HG03280 (cell line): ENCODE data around the gene SPDYE2.
A peak's percentile ranks its signal among the peaks of the same experiment; 100 is the strongest.
"Not testable (repeated sequence)": the region's sequence is repeated elsewhere in the genome, so short reads cannot be mapped to it uniquely, and the experiment has no call there.

Experiments used
- ATAC-seq: cut with Tn5 transposase; IDR thresholded peaks from one replicate; pipeline ENCODE4 v1.9.1; 2021; ENCODE audit warnings: mild to moderate bottlenecking, moderate library complexity; ENCODE audit not compliant: unreplicated experiment

Gene SPDYE2, protein sequence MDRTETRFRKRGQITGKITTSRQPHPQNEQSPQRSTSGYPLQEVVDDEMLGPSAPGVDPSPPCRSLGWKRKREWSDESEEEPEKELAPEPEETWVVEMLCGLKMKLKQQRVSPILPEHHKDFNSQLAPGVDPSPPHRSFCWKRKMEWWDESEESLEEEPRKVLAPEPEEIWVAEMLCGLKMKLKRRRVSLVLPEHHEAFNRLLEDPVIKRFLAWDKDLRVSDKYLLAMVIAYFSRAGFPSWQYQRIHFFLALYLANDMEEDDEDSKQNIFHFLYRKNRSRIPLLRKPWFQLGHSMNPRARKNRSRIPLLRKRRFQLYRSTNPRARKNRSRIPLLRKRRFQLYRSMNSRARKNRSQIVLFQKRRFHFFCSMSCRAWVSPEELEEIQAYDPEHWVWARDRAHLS

DNA sequence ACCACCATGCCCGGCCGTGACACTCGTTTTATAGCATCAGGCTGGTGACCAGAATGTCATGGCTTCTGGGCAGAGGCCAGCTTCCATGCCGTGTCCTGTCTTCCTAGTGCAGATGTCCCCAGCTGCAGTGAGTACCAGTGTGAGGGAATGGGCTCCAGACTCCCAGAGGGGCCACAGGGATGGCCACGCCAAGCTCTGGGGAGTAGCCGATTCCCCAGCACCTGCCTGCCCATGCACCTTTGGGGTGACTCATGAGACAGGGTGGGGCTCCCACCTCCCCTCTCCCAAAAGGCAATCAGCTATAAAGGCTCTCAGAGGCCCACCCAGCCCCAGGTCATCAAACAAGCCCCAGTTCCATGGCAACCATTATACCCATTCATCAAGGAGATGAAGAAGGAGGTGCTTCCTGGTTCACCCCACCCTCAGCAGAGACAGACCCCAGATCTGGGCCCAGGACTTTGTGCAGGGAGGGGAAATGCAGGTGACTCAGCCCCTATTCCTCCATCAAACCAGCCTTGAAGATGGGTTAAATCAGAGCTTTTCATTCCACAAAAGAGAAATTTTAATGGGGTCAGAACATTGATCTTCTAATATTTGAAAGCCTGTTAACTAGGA lies at the start of gene SPDYE2:
TSS of gene SPDYE2 (plus strand) at position 419 of the 615 bp plus-strand sequence. CDS start 2,030 bp downstream, outside the sequence.
- ATAC-seq: not testable (repeated sequence)

DNA sequence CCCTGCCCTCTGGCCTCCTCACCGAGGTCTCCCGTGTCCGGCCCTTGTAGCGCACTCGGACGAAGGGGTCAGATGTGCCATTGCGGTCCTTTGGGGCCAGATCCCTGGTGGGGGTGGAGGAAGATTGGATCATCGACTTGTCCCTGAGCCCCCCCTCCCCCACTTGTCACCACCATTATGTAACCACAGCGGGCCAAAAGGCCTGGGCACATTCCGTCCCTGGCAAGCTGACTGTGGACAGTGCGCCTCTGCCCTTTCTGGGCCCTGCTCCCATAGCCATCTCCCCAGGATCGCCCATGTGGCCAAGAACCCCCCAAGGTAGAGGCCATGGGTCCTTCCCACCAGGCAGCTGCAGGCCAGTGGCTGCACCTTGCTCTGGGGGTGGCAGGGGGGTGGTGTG lies 47.9 kb upstream of the SPDYE2 start:
- ATAC-seq: not testable (repeated sequence)

DNA sequence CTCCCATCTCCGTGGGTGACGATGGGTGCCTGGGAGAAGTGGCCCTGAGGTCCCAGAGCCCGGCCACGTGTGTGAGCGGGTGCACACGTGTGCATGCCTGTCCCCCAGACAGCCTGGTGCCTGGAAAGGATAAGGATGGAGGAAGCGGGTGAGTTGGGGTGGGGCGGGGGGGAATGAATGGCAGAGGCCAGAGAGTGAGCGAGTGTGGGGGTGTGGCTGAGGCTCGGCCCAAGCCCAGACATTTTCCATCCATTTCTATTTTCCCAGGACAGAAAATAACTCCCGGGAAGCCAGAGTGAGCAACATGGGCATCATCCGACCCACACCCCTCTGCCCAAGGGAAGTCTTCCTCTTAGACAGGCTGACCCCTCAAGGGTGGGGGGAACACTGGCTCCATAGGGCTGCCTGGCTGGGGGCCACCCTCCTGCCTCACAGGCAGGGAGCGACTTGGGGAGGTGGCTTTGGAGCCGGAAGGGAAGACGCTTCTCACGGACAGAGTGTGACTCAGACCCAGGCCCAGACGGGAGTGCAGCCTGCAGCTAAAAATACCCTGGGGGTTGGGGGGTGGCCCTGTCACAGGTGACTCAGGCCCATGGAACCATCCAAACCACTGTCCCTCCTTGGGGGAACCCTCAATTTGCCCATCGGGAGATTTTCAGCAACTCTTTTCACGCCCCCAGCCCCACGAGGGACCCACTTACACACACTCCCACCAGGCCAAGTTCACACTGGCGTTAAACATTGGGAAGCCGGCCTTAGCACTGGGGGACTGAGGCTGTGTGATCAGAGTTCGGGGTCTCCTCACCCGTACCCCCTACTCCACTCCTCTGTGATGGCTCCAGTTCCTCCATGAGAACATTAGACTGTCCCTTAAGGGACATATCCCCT lies 45.5 kb upstream of the SPDYE2 start:
- not testable (repeated sequence) for ATAC-seq

DNA sequence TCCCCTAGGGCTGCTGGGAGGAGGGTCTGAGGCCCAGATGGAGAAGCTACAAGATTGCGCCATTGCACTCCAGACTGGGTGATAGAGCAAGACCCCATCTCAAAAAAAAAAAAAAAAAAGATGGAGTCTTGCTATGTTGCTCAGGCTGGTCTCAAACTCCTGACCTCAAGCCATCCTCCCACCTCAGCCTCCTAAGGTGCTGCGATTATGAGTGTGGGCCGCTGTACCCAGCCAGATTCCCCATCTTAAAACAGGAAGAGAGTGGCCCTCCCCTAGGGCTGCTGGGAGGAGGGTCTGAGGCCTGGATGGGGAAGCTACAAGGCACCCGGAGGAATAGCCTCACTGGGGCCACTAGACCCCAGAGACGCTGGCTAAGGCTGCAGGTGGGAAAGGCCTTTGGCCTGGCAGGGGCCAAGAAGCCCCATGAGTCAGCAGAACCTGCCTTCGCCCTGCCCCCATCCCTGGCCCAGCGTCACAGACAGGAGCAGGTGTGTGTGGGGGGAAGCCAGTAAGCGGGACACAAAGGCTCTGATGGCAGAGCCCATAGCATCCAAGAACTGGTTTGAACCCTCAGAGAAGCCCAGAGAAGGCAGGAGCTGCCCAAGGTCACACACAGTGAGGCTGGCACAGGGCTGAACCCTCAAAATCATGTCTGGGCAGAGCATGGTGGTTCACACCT lies 43.5 kb upstream of the SPDYE2 start:
- ATAC-seq: not testable (repeated sequence)

DNA sequence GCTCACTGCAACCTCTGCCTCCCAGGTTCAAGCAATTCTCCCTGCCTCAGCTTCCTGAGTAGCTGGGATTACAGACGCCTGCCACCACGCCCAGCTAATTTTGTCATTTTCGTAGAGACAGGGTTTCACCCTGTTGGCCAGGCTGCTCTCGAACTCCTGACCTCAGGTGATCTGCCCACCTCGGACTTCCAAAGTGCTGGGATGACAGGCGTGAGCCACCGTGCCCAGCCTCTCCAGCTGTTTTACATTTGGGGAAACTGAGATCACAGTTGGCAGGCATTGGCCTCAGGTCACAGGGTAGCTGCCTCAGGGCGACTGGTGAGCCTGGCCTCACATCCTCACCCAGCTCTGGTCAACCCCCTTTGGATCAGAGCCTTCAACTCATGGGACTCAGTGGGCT lies 40.5 kb upstream of the SPDYE2 start:
- ATAC-seq: not testable (repeated sequence)

DNA sequence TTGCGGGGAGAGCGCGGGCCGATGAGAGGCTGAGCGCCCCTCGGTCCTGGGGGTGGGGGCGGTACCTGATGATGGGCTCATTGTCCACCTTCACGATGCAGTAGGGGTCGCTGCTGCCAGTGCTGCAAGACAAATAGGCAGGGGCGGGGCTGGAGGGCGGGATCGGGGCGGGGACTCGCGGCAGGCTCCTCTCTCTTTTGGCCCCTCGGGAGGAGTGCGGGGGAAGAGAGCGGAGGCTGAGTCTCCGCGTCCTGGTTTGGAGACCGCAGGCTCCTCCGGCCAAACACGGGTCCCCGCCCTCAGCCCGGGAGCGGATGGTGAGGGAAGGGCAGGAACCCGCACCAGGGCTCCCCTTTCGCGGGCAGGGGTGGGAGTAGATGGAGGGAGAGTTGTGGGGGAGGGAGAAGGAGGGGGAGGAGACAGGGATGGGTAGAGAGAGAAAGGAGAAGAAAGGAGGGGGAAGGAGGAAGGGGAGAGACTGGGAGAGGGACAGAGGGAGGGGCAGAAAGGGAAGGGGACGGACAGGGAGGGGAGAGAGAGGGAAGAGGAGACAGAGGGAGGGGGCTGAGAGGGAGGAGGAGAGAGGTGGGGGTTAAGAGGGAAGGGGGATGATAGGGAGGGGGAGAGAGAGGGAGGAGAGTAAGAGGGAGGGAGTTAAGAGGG lies 39.0 kb upstream of the SPDYE2 start:
- peak; percentile 42 for ATAC-seq

DNA sequence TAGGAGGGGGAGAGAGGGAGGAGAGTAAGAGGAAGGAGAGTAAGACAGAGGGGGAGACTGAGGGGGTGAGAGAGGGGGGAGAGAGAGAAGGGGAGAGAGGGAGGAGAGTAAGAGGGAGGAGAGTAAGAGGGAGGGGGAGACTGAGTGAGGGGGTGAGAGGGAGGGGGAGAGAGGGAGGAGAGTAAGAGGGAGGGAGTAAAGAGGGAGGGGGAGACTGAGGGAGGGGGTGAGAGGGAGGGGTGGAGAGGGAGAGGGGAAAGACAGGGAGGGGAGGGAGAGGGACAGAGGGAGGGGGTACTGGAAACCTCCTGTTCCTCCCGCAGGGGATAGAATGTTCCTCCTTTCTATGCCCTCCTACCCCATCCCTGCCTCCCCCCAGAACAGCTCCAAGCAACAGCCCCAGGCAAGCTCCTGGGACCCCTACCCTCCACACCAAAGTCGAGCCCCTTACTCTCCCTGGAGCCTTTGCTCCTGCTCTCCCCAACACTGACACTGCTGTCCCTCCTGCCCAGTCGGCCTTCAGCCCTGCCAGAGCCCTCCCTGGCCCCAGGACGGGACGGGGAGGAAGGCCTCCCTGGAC lies 38.3 kb upstream of the SPDYE2 start:
- ATAC-seq: not testable (repeated sequence)

DNA sequence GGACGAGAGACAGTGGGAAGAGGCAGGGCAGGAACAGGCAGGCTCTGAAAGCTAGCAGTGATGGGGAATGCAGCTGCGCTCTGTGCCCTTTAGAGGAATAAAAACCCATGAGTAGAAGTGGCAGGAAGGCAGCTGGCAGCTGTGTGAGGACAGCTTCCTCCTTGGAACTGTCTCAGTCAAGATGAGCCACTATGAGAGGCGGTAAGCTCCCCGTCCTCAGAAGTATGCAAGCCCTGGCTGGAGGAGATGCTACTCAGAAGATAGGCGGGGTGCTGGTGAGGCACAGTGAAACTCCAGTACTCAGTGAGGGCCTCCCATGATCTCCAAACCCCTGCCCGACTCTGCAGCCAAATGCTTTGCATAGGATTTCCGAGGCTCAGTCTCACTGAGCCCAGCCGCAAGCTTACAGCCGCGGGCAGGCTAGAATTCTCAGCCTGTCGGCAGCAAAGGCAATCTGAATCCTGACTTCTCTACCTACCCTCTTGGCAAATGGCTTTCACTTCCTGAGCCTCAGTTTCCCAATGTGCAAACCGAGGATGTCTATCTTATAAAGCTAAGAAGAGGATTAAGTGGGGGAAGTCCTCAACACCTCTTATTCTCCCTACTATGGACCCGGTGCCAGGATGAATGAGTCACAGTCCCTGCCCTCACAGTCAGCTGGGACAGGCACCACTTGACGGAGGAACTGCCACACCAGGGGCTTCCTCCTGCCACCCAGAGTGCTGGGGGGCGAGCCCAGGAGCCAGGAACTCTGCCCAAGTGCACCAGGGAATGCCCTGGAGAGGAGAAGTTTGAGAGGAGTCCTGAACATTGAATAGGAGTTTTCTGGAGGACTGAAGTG lies 35.9 kb upstream of the SPDYE2 start:
- ATAC-seq: peak; percentile 60

DNA sequence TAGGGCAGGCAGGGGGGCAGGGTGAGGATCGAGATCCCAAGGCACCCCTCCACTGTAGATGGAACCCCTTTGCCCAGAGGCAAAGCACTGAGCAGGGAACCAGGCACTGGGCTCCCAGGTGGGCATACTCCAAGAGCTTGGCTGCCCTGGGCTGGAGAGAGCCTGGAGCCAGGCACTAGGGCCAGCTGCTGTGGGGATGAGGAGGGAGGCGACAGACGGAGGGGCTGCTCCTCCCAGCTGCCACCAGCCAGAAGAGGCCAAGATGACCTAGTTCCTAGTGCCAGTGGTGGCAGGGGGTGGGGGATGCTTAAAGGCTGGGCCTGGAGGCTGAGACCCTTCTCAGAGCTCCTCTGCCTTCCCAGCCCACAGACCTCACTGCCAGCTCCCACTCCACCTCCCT lies 35.1 kb upstream of the SPDYE2 start:
- not testable (repeated sequence) for ATAC-seq

DNA sequence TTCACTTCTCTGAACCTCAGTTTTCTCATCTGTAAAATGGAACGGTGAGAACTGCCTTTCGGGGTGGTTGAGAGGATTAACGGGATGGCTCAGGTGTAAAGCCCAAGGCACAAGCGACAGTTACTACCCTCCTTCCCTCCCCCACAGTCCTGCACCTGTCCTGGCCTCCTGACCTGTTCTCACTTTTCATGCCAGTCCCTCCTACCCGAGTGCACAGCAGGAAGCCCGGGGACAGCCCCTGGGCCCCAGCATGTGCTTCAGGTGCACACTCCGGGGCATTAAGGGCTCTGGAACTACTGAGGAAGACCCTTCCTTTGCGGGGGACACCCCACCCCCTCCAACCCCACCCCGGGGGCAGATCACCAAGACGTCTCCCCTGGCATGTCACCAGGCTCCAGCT lies 34.1 kb upstream of the SPDYE2 start:
- ATAC-seq: not testable (repeated sequence)

DNA sequence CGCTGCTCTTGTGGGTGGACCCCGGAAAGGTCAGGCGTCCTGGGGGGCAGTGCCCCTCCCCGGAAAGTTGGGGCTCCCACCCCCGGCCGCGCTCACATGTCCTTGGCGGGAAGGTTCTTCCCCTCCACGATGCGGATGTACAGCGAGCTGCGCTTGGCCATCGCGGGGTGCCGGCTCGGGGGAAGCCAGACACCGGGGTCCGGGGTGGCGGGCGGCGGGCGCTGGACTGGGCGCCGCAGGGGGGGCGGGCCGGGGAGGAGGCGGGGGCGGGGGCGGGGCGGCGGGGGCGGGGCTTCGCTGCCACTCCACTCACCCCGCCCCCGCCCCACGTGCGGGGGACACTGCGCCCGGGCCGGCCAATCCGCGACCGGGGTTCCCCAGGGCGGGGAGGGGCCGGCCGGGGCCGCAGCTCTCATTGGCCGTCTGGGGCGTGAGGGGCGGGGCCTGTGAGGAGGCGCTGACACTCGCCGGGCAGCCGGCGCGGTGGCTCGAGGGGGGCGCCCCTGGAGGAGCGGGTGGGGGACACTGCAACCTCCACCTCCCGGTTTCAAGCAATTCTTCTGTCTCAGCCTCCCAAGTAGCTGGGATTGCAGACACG lies 33.4 kb upstream of the SPDYE2 start, which contains the start of gene RASA4B:
TSS of gene RASA4B (minus strand) at position 228 of the 598 bp plus-strand sequence. CDS start at position 161, 67 bp downstream.
- peak; percentile 85 for ATAC-seq

DNA sequence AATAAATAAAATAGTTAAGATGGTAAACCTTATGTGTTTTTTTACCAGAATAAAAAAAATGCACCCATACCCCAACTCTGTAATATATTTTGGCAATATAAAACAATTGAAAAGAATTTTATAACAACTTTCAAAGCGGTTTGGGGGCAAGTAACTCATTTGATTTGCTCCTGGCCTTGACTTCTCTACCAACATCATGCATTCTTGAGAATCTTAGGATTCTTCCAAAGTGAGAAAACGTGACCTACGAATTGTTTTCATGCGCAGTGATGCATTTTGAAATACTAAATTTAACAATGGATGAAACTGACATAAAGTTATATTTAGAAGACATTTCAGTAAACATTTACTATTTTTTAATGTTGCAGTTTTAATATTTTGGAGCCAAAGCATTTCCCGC lies 30.2 kb upstream of the SPDYE2 start:
- not testable (repeated sequence) for ATAC-seq

DNA sequence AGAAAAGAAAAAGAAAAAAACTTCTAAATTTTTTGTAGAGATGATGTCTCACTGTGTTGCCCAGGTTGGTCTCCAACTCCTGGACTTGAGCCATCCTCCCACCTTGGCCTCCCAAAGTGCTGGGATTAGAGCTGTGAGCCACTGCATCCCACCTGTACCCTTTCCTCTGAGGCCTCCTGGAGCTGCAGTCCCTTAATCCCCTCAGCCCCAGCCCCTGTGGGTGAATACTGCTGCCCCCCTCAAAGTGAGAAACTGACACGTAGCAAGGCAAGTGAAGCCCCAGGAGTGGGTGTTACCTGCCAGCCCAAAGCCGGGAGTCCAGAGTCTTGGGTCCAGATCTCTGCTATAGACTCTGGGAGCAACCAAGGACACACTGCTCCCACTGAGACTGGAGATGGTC lies 26.2 kb upstream of the SPDYE2 start:
- ATAC-seq: not testable (repeated sequence)

DNA sequence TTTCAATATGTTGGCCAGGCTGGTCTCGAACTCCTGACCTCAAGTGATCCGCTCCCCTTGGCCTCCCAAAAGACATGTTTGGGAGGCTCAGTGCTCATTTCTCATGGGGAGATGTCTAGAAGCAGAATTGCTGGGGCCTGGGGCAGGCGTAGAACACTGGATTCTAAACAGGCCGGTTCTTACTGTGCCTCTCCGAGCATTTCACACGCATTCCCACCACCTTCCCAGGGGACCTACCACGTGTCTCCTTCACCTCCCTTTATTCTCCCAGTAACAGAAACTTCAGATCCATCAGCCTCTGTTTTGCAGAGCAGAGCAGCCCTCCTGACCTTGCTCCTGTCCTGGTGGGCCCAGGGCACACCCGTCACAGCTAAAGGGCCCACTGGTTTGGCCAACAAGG lies 23.8 kb upstream of the SPDYE2 start:
- ATAC-seq: not testable (repeated sequence)

DNA sequence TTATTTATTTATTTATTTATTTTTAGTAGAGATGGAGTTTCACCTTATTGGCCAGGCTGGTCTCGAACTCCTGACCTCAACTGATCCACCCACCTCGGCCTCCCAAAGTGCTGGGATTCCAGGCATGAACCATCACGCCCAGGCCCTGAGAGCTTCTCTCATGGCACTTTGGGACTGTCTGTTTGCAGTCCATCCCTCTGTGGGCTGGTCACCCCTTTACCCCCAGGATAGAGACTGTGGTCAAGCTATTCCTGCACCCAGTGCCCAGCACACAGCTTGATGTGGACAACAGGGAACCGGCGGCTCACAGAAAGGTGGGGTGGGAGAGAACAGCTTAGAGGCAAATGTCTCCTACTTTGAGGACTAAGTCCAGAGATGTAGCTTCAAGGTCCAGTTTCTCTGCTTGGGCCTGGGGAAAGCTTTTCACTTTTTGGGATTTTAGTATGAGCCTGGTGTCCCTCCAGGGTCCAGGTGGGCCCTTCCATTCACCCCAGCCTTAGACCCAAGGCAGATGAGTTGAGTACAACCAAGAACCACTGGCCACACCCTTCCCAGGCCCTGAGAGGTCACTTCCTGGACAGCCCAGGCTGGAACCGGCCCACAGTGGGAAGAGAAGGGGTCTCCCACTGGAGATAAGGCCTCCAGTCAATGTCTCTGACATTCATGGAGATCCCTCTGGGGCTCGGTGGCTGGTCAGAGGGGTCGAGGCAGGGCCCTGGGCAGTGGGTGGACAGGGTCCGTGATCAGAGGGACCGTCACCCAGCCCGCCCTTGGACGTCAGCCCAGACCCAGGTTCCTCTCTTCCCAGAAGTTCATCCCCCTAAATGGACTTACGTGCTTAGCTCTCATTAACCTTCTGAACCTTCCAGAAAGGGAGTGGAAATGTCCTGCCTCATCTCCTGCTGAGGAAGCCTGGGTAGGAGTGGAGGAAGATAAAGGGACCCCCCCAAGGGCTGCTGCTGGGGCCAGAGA lies 22.9 kb upstream of the SPDYE2 start:
- not testable (repeated sequence) for ATAC-seq

DNA sequence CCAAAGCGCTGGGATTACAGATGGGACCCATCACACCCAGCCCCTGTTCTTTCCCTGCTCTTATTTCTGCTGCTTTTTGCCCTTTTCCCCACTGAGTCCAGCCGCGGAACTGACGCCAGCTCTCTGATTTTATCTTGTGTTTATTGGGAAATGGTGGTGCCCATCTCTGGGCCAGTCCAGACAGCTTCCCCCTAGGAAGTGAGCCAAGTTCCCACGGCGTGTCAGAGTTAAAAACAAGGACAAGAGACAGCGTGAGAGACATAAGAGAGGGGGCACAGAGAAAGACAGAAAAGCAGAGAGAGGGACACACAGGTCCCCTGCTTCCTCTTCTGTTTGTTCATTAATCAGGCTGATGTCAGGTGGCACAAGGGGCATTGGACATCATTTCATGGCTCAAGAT lies 19.4 kb upstream of the SPDYE2 start:
- ATAC-seq: not testable (repeated sequence)

DNA sequence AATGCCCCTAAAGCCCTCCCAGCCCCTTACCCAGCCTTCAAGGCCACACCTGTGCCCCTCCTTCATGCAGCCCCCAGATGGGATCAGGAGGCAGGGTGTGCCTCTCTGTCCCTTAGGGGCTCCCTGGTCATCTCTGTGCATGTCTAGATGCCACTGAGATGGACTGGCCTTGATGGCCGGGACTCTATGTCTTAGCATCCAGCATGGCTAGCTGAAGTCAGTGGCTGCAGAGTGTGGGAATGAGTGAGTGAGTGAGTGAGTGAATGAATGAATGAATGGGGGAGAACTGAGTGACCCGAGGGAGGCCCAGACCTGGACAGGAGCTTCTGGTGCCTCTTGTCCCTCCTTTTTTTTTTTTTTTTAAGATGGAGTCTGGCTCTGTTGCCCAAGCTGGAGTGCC lies 18.9 kb upstream of the SPDYE2 start:
- not testable (repeated sequence) for ATAC-seq
